Measurements from ENCODE around the gene LRRC8E.

The LRRC8E gene

DNA sequence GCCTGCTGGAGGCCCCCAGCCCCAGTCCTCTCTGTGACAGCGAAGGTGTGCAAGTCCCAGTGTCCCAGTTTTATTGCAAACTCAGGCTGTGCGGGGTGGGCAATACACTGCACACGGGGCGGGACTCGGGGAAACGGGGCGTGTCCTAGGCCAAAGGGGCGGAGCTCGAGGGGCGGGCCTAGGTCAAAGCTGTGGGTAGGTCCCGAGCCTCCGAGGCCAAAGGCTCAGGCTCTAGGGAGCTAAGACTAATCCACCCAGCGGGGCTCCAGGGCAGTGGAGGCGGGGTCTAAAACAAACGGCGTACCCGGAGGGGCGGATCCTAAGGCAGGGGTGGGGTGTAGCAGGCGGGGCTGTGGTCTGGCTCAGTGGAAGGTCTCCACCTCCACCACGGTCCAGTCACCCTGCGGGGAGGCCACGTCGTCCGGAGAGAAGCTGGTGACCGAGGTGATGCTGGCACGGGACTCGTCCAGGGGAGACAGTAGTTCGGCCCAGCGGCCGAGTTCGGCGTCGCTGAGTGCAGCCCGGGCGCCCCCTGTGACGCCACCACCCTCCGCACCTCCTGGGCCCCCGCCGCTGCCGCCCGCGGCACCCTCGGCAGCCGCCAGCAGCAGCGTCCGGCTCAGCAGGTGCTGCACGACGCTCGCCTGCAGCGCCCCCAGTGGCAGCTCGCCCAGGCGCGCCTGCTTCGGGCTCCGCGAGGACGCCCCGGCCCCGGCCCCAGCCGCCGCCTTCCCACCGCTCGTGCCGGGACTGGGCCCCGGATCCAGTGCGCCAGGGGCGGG lies 19.4 kb upstream of the LRRC8E start:
- peak; percentile 46 for DNase-seq

- DNase-seq, result no peak
Measured at GRCh38 chr19:7869453-7869909, 18.8 kb upstream of the LRRC8E start.

DNA sequence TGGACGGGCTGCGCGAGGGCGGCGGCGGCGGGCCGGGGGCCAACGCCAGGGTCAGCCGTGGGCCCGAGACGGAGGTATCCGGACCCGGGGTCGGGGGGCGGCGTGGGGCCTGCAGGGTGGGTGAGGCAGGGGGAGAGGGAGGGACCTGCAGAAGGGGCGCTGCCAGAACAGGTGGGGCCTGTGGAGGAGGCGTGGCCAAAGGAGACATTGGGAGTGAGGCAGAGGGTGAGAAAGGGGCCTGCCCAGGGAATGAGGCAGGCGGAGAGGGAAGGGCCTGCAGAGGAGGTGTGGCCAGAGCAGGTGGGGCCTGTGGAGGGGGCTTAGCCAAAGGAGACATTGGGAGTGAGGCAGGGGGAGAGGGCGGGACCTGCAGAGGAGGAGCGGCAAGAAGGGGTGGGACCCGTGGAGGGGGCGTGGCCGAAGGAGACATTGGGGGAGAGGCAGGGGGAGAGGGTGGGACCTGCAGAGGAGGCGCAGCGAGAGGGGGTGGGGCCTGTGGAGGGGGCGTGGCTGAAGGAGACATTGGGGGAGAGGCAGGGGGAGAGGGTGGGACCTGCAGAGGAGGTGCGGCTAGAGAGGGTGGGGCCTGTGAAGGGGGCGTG lies 18.3 kb upstream of the LRRC8E start:
- DNase-seq, result no peak

GRCh38 chr19:7870571-7871436 lies 17.5 kb upstream of the LRRC8E start:
- DNase-seq, result no peak

DNA sequence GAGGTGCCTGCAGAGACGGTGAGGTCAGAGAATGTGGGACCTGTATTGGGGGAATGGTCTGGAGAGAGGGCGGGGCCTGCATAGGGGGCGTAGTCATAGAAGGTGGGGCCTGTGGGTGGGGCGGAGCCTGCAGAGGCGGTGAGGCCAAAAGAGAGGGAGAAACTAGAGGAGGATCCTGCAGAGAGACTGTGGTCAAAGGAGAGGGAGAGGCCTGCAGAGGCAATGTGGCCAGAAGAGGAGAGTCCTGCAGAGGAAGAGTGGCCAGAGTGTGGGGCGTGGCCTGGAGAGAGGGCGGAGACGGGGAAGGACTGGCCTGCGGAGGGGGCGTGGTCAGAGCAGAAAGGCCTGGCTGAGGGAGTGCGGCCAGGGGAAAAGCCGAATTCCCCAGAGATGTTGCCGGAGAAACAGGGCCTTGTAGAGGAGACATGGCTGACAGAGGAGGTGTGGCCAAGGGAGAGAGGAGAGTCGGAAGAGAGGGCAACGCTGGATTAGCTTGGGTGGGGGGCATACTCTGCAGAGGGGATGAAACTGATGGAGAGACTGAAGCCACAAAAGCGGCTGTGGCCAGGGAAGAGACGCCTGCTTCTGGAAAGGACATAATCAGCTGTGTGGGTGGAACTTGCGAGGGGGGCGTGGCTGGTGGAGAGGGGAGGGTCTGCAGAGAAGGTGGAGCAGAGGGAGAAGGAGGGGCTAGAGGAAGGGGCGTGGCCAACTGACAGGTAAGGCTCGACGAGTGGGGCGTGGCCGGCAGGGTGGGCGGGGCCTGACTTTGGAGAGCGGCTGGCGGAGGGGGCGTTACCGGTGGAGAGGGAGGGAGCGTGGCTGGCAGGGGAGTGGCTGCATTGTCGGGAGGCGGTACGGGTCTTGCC lies 16.6 kb upstream of the LRRC8E start:
- DNase-seq, result peak; percentile 49

DNA sequence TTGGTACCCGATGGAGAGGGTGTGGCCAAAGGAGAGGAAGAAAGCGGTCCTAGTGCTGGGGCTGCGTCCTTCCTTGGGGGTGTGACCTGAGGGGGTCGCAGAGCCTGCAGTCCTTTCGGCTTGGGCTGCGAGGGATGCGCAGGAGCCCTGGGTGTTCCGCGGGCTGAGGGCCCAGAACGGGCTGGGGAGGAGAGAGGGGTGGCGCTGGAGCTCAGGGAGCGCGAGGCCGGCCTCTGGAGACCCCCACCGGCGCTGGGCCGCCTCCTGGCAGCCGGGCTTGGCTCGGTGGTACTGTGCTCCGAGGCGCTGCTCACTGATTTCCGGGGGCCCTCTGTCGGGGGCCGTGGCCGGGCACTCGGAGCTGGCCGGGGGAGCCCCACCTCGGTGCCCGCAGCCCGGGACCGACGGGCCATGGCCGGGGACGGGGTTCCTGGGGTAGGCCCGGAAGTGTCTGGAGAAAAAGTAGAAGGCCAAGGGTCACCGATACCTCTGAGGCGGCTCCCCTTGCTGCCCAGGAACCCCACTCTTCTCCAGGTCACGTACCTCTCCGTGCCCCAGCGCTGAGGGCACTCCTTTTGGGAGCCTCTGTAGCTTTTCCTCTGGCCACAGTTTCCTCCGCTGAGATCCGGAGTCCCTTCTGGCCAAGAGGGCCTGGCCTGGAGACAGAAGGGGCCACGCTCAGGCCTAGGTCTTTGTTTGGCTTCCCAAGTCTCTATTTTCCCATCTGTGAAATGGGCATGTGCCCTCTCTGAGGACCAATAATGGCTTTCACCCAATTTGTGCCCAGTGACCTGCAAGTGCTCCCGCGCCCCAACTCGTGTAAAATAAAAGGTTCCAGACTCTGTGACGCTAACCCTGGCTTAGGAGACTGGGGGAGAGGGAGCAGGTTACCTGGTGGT lies 15.8 kb upstream of the LRRC8E start:
- no peak for DNase-seq

- DNase-seq, result no peak
Measured at GRCh38 chr19:7873304-7874075, 14.8 kb upstream of the LRRC8E start.

DNA sequence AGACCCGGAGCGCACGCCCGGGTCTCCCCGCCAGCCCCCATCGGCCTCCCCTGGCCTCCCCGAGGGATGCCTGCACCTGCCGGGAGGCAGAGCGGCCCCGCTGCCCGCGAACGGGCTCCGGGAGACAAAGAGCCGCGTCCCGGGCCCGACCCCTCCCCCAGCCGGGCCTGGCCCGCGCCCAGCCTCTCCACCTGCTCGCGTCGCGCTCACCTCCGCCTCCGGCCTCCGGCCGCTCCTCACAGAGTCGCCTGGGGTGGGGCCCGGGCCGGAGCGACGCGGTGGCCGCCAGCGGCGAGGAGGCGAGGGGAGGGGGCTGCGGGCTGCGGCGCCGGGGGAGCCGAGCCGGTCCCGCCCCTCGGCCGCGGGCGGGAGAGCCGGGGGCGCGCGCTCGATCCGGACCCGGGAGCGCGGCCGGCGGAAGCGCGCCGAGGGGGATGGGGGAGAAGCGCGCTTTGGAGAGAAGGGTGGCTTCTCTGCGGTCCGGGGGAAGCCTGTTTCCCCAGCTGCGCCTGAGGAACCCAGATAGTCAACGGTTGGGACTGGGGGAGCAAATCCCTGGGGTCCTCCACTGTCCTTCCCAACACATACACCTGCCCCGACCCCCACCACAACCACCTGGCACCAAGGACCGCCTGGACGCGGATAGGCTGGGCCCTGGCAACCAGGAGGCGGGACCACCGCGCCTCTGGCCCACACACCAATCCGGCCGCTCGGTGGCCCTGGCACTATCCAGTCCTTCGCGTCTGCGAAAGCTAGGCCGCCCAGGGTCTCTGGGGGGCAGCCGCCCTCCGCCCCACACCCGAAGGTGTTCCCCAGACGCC lies 14.0 kb upstream of the LRRC8E start, which contains the start of gene PRR36:
Gene PRR36 (minus strand): TSS at position 315 of the 821 bp plus-strand sequence. CDS start 701 bp downstream, outside the sequence.
- DNase-seq, result no peak

- no peak for DNase-seq
Measured at GRCh38 chr19:7874897-7875273, 13.4 kb upstream of the LRRC8E start.

DNA sequence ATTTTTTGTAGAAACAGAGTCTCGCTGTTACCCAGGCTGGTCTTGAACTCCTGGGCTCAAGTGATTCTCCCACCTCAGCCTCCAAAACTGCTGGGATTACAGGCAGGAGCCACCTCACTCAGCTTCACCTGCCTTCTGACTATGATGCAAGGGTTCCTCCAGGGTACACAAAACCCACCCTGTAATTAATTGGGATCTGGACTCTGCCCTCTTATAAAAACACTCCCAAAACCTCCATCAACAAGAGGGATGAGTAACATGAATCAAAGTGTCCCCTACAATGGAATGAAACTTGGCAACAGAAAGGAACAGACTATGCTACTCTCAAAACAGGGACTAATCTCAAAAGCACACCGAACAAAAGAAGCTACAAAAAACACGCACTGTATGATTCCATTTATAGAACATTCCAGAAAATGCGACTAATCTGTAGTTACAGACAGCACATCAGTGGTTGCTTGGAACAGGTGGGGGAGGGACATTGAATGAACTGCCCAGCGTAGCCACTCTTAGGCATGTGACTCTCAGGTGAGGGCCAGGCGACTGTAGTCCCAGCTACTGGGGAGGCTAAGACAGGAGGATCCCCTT lies 11.0 kb upstream of the LRRC8E start:
- DNase-seq, result no peak

DNA sequence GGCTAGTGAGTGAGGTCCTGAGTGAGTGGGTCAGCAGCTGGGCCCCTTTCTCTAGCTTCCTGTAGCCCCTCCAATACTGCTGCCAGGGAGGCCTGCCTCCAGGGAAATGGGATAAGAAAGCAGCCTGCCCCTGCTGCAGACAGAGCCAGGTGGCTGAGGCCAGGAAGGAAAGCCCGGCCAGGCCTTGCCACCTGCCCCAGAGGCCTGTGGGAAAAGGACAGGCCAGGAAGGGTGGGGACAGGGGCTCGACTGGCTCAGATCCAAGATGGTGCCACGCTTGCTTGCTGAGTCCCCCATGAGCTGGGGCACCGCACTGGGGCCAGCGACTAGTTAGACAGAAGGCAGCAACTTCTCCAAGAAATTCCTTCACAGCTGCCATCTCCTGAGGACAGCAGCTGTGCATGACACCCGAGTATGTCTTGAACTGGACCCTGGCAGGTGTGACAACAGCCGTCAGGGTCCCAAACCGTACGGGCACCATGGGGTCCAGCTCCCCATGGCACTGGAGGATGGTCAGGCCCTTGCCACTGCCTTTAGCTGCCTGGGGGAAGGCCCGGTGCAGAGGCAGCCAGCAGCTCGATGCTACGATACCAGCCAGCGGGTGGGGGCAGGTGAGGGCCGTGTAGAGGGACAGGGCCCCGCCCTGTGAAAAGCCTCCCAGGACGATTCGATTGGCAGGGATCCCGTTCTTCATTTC lies 9.1 kb upstream of the LRRC8E start:
- no peak for DNase-seq

DNA sequence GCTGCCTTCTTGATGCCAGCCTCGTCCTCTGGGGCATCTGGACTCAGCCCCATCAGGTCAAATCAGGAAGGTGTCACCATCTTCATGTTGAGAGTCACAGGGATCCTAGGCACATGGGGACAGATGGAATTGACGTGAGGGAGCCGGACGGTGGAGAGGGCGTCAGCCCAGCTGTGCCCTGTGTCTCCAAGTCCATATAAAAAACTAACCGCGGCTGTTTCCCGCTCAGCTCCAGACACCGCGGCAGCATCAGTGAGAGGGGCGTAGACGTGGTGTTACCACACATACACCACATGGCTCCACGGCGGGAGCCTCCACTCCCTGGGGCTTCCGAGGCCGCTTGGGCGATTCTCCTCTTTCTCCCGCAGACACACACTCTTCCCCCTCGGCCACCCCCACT lies 8.5 kb upstream of the LRRC8E start:
- DNase-seq, result no peak

DNA sequence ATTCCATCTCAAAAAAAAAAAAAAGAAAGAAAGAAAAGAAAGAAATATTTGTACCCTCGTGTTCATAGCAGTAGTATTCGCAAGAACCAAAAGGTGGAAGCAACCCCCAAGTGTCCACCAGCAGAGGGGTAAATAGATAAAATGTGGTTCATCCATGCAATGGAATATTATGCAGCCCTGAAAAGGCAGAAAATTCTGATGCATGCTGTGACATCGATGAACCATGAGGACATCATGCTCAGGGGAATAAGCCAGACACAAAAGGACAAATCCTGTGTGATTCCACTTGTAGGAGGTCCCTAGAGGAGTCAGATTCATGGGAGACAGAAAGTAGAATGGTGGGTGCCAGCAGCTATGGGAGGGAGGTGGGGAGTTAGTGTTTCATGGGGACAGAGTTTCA lies 6.4 kb upstream of the LRRC8E start:
- DNase-seq, result no peak

GRCh38 chr19:7883105-7883504 lies 5.2 kb upstream of the LRRC8E start:
- no peak for DNase-seq

DNA sequence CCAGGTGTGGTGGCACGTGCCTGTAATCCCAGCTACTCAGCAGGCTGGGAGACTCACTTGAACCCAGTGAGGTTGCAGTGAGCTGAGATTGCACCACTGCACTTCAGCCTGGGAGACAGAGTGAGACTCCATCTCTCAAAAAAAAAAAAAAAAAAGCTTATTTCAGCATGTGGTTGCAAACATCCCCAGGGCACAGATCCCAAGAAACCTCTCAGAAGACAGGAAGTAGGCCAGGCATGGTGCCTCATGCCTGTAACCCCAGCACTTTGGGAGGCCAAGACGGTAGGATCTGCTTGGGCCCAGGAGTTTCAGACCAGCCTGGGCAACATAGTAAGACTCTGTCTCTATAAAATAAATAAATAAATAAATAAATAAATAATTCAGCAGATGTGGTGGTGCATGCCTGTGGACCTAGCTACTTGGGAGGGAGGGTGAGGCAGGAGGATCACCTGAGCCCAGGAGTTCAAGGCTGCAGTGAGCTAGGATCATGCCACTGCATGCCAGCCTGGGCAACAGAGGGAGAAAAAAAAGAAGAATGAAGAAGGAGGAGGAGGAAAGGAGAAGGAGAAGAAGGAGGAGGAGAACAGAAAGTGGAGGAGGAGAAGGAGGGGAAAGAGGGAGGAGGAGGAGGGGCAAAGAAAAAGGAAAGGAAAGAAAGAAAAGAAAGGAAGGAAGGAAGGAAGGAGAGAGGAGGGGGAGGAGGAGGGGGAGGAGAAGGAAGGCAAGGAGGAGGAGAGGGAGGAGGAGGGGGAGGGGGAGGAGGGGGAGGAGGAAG lies 4.3 kb upstream of the LRRC8E start:
- DNase-seq, result no peak

DNA sequence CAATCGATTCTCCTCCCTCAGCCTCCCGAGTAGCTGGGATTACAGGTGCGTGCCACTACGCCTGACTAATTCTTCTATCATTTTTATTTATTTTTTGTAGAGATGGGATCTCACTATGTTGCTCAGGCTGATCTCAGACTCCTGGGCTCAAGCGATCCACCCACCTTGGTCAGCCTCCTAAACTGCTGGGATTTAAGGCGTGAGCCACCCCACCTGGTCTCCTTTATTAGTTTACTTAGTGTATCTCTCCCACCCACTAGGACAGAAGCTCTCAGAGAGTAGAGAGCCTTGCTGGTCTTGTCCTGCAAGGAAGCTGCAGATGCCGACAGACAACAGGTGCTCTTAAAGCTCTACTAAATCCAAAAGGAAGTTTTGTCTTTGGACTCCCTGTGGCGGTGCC lies 2.5 kb upstream of the LRRC8E start:
- no peak for DNase-seq

DNA sequence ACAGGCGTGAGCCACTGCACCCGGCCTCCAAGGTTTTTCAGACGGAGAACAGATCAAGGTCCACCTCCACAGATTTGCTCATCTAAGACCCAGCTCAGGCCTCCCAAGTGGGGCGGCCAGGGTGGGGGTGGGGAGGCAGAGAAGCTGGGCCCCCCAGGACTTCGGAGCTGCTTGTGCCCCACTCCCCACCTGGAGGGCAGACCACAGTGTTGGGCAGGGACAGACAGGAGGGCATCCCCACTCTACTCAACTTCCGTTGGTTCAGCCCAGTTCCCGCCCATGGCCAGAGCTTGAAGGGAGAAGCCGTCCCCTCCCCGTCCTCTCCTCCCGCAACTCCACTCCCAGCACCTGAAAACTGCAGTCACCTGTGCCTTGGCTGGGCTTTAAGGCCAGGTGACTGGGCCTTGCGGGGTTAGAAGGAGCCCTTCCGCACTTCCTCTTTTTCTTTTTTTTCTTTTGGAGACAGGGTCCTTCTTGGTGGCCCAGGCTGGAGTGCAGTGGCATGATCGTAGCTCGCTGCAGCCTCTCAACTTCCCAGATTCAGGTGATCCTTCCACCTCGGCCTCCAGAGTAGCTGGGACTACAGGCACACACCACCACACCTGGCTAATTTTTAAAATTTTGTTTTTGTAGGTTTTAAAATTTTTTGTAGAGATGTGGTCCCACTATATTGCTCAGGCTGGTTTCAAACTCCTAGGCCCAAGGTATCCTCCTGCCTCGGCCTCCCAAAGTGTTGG lies 734 bp upstream of the LRRC8E start:
- DNase-seq, result no peak

Measured in amniotic stem cell (primary cell).